Measurements from ENCODE around the gene AMH. TPM values are rescaled to one million over a fixed set of nuclear protein-coding genes. Genes with fewer than 3 reads are reported as not detected.

Gene AMH
- total and polyA plus RNA-seq, 7 experiments from 2014 or later: 0.37 to 12.9 (median 4.6) TPM; not detected in 2

Small RNA genes within 50 kb of the gene (microRNA-seq; reads per million reads assigned to microRNA genes)
- gene MIR1227 (ENCODE audit: borderline microRNAs expressed) (not detected), gene MIR4321 (ENCODE audit: borderline microRNAs expressed) (not detected)

Other genes starting within 250 kb of the AMH start
- gene BTBD2, start 233.6 kb upstream of the AMH start, total RNA-seq: 10 to 100 TPM; 53.0 to 70.8 (median 67.5) TPM
- gene BTBD2, start 233.6 kb upstream of the AMH start, polyA plus RNA-seq: 1 to 10 TPM; 5.2 to 6.5 TPM
- 100 to 1,000 TPM; 190 to 347 (median 238) TPM for gene MKNK2, start 198.1 kb upstream of the AMH start, total RNA-seq
- 10 to 100 TPM; 28.8 to 52.9 TPM for gene MKNK2, start 198.1 kb upstream of the AMH start, polyA plus RNA-seq
- 100 to 1,000 TPM in 4 of 5 experiments, 10 to 100 TPM in 1; 93.2 to 269 (median 117) TPM for gene MOB3A, start 153.0 kb upstream of the AMH start, total RNA-seq
- gene MOB3A, start 153.0 kb upstream of the AMH start, polyA plus RNA-seq: 100 to 1,000 TPM in 1 of 2 donors, 10 to 100 TPM in 1; 49.5 to 114 TPM
- 10 to 100 TPM; 12.2 to 26.8 (median 15.7) TPM for gene IZUMO4, start 152.4 kb upstream of the AMH start, total RNA-seq
- 1 to 10 TPM in 1 of 2 donors, under 1 TPM in 1; 0.73 to 1.9 TPM for gene IZUMO4, start 152.4 kb upstream of the AMH start, polyA plus RNA-seq
- 100 to 1,000 TPM in 1 of 5 experiments, 10 to 100 TPM in 4; 63.7 to 106 (median 80.3) TPM for gene AP3D1, start 97.8 kb upstream of the AMH start, total RNA-seq
- 10 to 100 TPM; 12.3 to 41.7 TPM for gene AP3D1, start 97.8 kb upstream of the AMH start, polyA plus RNA-seq
- 10 to 100 TPM; 27.8 to 66.1 (median 38.3) TPM for gene DOT1L, start 85.4 kb upstream of the AMH start, total RNA-seq
- 1 to 10 TPM in 1 of 2 donors, under 1 TPM in 1; 0.32 to 1.1 TPM for gene DOT1L, start 85.4 kb upstream of the AMH start, polyA plus RNA-seq
- gene PLEKHJ1, start 13.0 kb upstream of the AMH start, total RNA-seq: 10 to 100 TPM; 32.9 to 65.0 (median 50.2) TPM
- 100 to 1,000 TPM in 1 of 2 donors, 10 to 100 TPM in 1; 79.5 to 123 TPM for gene PLEKHJ1, start 13.0 kb upstream of the AMH start, polyA plus RNA-seq
- 100 to 1,000 TPM; 131 to 150 (median 133) TPM for gene SF3A2, start 12.5 kb upstream of the AMH start, total RNA-seq
- 10 to 100 TPM; 22.3 to 34.5 TPM for gene SF3A2, start 12.5 kb upstream of the AMH start, polyA plus RNA-seq
- gene JSRP1, start 7.1 kb downstream of the AMH start, total RNA-seq: under 1 TPM in 3 of 5 experiments, not detected in 2; 0.24 to 0.41 (median 0.27) TPM
- gene JSRP1, start 7.1 kb downstream of the AMH start, polyA plus RNA-seq: under 1 TPM in 1 of 2 donors, not detected in 1; 0.54 TPM
- 1 to 10 TPM in 1 of 5 experiments, under 1 TPM in 3, not detected in 1; 0.14 to 3.9 (median 0.45) TPM for gene PEAK3, start 32.9 kb downstream of the AMH start, total RNA-seq
- gene PEAK3, start 32.9 kb downstream of the AMH start, polyA plus RNA-seq: under 1 TPM; 0.14 to 0.44 TPM
- 1 to 10 TPM in 2 of 5 experiments, under 1 TPM in 3; 0.27 to 1.8 (median 0.72) TPM for gene LINGO3, start 58.8 kb downstream of the AMH start, total RNA-seq
- 10 to 100 TPM in 1 of 2 donors, 1 to 10 TPM in 1; 3.6 to 12.9 TPM for gene LINGO3, start 58.8 kb downstream of the AMH start, polyA plus RNA-seq
- gene LSM7, start 79.3 kb downstream of the AMH start, total RNA-seq: 100 to 1,000 TPM in 3 of 5 experiments, 10 to 100 TPM in 2; 79.4 to 131 (median 102) TPM
- 100 to 1,000 TPM; 142 to 182 TPM for gene LSM7, start 79.3 kb downstream of the AMH start, polyA plus RNA-seq
- 100 to 1,000 TPM in 4 of 5 experiments, 10 to 100 TPM in 1; 92.2 to 150 (median 140) TPM for gene SPPL2B, start 79.4 kb downstream of the AMH start, total RNA-seq
- gene SPPL2B, start 79.4 kb downstream of the AMH start, polyA plus RNA-seq: 10 to 100 TPM; 11.1 to 15.7 TPM
- not detected for gene TMPRSS9, start 110.9 kb downstream of the AMH start, total RNA-seq
- not detected for gene TMPRSS9, start 110.9 kb downstream of the AMH start, polyA plus RNA-seq
- gene TIMM13, start 178.3 kb downstream of the AMH start, total RNA-seq: 10 to 100 TPM; 31.3 to 70.8 (median 35.4) TPM
- gene TIMM13, start 178.3 kb downstream of the AMH start, polyA plus RNA-seq: 10 to 100 TPM; 63.6 to 75.3 TPM
- 10 to 100 TPM; 10.8 to 86.4 (median 16.6) TPM for gene LMNB2, start 207.6 kb downstream of the AMH start, total RNA-seq
- gene LMNB2, start 207.6 kb downstream of the AMH start, polyA plus RNA-seq: 10 to 100 TPM in 1 of 2 donors, 1 to 10 TPM in 1; 5.6 to 11.4 TPM
- gene GADD45B, start 226.8 kb downstream of the AMH start, total RNA-seq: 100 to 1,000 TPM in 2 of 5 experiments, 10 to 100 TPM in 3; 71.7 to 157 (median 84.2) TPM
- 10 to 100 TPM; 30.1 to 38.4 TPM for gene GADD45B, start 226.8 kb downstream of the AMH start, polyA plus RNA-seq